DOHH2 (cell line): Measurements from ENCODE around the gene RBMS3.

Source experiments
- H3F3A ChIP-seq: fragments of 200-600 bp; sonication (generic), shearing (Covaris generic); 2 replicates; pipeline ENCODE4 v1.6.0; 2016; ENCODE audit warnings: antibody characterized with exemption, mild to moderate bottlenecking; ENCODE audit not compliant: control insufficient read depth, insufficient read depth
- H3K27ac ChIP-seq: fragments of 200-600 bp; sonication (generic); 2 replicates; pipeline ENCODE4 v1.5.1; 2014; ENCODE audit warnings: low read depth, mild to moderate bottlenecking, low read length, moderate library complexity
- H3K27me3 ChIP-seq: fragments of 200-600 bp; sonication (generic); 2 replicates; pipeline ENCODE4 v1.6.1; 2014; ENCODE audit warnings: mild to moderate bottlenecking, low read length, mixed read lengths; ENCODE audit not compliant: control insufficient read depth
- H3K36me3 ChIP-seq: fragments of 200-600 bp; sonication (generic); 2 replicates; pipeline ENCODE4 v1.6.1; 2014; ENCODE audit warnings: mild to moderate bottlenecking, low read length, moderate library complexity, mixed read lengths; ENCODE audit not compliant: control insufficient read depth
- H3K4me1 ChIP-seq: fragments of 200-600 bp; sonication (generic); 2 replicates; pipeline ENCODE4 v1.6.1; 2014; ENCODE audit warnings: mild to moderate bottlenecking, low read length, mixed read lengths; ENCODE audit not compliant: control insufficient read depth
- H3K4me2 ChIP-seq: fragments of 200-600 bp; sonication (generic); 2 replicates; pipeline ENCODE4 v1.6.0; 2014; ENCODE audit warnings: mild to moderate bottlenecking, low read length, moderate library complexity
- H3K4me3 ChIP-seq: fragments of 200-600 bp; sonication (generic); 2 replicates; pipeline ENCODE4 v1.5.1; 2014; ENCODE audit warnings: mild to moderate bottlenecking, low read length, mixed read lengths
- H3K79me2 ChIP-seq: fragments of 200-600 bp; sonication (generic); 2 replicates; pipeline ENCODE4 v1.6.1; 2014; ENCODE audit warnings: mild to moderate bottlenecking, low read length, mixed read lengths; ENCODE audit not compliant: control insufficient read depth
- H3K9me2 ChIP-seq: fragments of 200-600 bp; sonication (generic); replicated peaks from 2 replicates; pipeline ENCODE4 v1.6.1; 2014; ENCODE audit warnings: mild to moderate bottlenecking, low read length, mixed read lengths; ENCODE audit not compliant: control insufficient read depth
- H3K9me3 ChIP-seq: fragments of 200-600 bp; sonication (generic); 2 replicates; pipeline ENCODE4 v1.6.1; 2014; ENCODE audit warnings: antibody characterized with exemption, low read length, mixed read lengths; ENCODE audit not compliant: control insufficient read depth, insufficient read depth
- H4K20me1 ChIP-seq: fragments of 200-600 bp; sonication (generic); 2 replicates; pipeline ENCODE4 v1.6.0; 2014; ENCODE audit warnings: low read depth, mild to moderate bottlenecking, antibody characterized with exemption, low read length, moderate library complexity; ENCODE audit not compliant: control insufficient read depth, insufficient read depth
- EZH2phosphoT487 ChIP-seq: fragments of 200-600 bp; sonication (generic); IDR thresholded peaks from 2 replicates; pipeline ENCODE4 v1.6.1; 2017; ENCODE audit warnings: borderline replicate concordance, mild to moderate bottlenecking, antibody characterized with exemption, low read length, moderate library complexity, mixed read lengths
- TF ChIP-seq, protein P1 (sequence below): fragments of 200-600 bp; sonication (generic); IDR thresholded peaks from one replicate; pipeline ENCODE4 v1.5.1; 2014; ENCODE audit warnings: antibody characterized with exemption, mild to moderate bottlenecking, low read depth, low read length; ENCODE audit not compliant: poor library complexity, severe bottlenecking

RBMS3 gene

GRCh38 chr3:29611252-29611651, 330.4 kb downstream of the RBMS3 start:
- no peaks in the 10 kb centered on the region for H4K20me1 ChIP-seq
- H3K79me2 ChIP-seq: no peaks in the 10 kb centered on the region
- H3K4me1 ChIP-seq: no peaks in the 10 kb centered on the region
- H3K9me3 ChIP-seq: no peaks in the 10 kb centered on the region
- no peak for TF ChIP-seq EZH2phosphoT487
- TF ChIP-seq, protein P1, sequence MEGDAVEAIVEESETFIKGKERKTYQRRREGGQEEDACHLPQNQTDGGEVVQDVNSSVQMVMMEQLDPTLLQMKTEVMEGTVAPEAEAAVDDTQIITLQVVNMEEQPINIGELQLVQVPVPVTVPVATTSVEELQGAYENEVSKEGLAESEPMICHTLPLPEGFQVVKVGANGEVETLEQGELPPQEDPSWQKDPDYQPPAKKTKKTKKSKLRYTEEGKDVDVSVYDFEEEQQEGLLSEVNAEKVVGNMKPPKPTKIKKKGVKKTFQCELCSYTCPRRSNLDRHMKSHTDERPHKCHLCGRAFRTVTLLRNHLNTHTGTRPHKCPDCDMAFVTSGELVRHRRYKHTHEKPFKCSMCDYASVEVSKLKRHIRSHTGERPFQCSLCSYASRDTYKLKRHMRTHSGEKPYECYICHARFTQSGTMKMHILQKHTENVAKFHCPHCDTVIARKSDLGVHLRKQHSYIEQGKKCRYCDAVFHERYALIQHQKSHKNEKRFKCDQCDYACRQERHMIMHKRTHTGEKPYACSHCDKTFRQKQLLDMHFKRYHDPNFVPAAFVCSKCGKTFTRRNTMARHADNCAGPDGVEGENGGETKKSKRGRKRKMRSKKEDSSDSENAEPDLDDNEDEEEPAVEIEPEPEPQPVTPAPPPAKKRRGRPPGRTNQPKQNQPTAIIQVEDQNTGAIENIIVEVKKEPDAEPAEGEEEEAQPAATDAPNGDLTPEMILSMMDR: no peak
- no peaks in the 10 kb centered on the region for H3F3A ChIP-seq
- H3K27me3 ChIP-seq: no peaks in the 10 kb centered on the region
- H3K27ac ChIP-seq: no peak overlapping the region
- no peak overlapping the region for H3K4me2 ChIP-seq
- H3K4me3 ChIP-seq: no peak overlapping the region
- no peaks in the 10 kb centered on the region for H3K36me3 ChIP-seq
- H3K9me2 ChIP-seq: no peaks in the 10 kb centered on the region

GRCh38 chr3:29612536-29612935, 331.7 kb downstream of the RBMS3 start:
- Histone ChIP-seq H3K27ac (no peak overlapping the region), H4K20me1 (no peaks in the 10 kb centered on the region), H3K36me3 (no peaks in the 10 kb centered on the region), H3K27me3 (no peaks in the 10 kb centered on the region), H3K4me2 (no peak overlapping the region), H3K79me2 (no peaks in the 10 kb centered on the region), H3K9me2 (no peaks in the 10 kb centered on the region), H3K9me3 (no peaks in the 10 kb centered on the region), H3F3A (no peaks in the 10 kb centered on the region), H3K4me3 (no peak overlapping the region), H3K4me1 (no peaks in the 10 kb centered on the region)
- TF ChIP-seq, protein P1: no peak
- TF ChIP-seq EZH2phosphoT487: no peak

GRCh38 chr3:29614954-29615353, 334.1 kb downstream of the RBMS3 start:
- Histone ChIP-seq H4K20me1 (no peaks in the 10 kb centered on the region), H3K4me2 (no peak overlapping the region), H3K4me1 (peaks cover 4% of the 10 kb centered on the region), H3K4me3 (no peak overlapping the region), H3K27ac (no peak overlapping the region), H3F3A (no peaks in the 10 kb centered on the region), H3K27me3 (no peaks in the 10 kb centered on the region), H3K79me2 (no peaks in the 10 kb centered on the region), H3K36me3 (no peaks in the 10 kb centered on the region), H3K9me2 (no peaks in the 10 kb centered on the region), H3K9me3 (no peaks in the 10 kb centered on the region)
- TF ChIP-seq EZH2phosphoT487: no peak
- TF ChIP-seq, protein P1: no peak
